H1 (cell line): Measurements from ENCODE around the gene DACT1. TPM values are rescaled to one million over a fixed set of nuclear protein-coding genes. Genes with fewer than 3 reads are reported as not detected.

Experiments
- CTCF ChIA-PET: fragments of 300-600 bp; sonication (Branson Sonifier 250); formaldehyde crosslinking; loops from one replicate; lab custom pipeline; 2021; ENCODE audit not compliant: partially characterized antibody; lab: Charles Lee
- POLR2A ChIA-PET: fragments of 300-600 bp; sonication (Branson Sonifier 250); formaldehyde crosslinking; loops from one replicate; lab custom pipeline; 2021; ENCODE audit warnings: inconsistent platforms; ENCODE audit not compliant: partially characterized antibody; lab: Charles Lee
- DNase-seq, 2 experiments: peaks; one replicate each; pipeline versions ENCODE4 v3.0.0 to v3.0.0-alpha.2; 2010 to 2022; ENCODE audit warnings: low spot score in 2 of 2, low read depth in 1 of 2, mixed read lengths in 1 of 2
- FAIRE-seq: peaks from 2 replicates; lab custom pipeline; 2011; peaks lifted over from hg19 to GRCh38; lab: Jason Lieb, UNC
- H2AFZ ChIP-seq: 2 replicates; pipeline ENCODE4 v1.8.1; 2012; ENCODE audit warnings: low read length, inconsistent platforms
- H2AK5ac ChIP-seq: 2 replicates; pipeline ENCODE4 v1.6.1; 2013; ENCODE audit warnings: low read depth, low read length
- H2BK120ac ChIP-seq: replicated peaks from 2 replicates; pipeline ENCODE3; 2013; ENCODE audit warnings: low read depth, low read length, inconsistent platforms
- H2BK12ac ChIP-seq: 2 replicates; pipeline ENCODE4 v1.6.1; 2013; ENCODE audit warnings: low read depth, low read length
- H2BK15ac ChIP-seq: 2 replicates; pipeline ENCODE4 v1.6.1; 2013; ENCODE audit warnings: low read length
- H2BK20ac ChIP-seq: 2 replicates; pipeline ENCODE4 v1.6.1; 2013; ENCODE audit warnings: low read length
- H2BK5ac ChIP-seq: 2 replicates; pipeline ENCODE4 v1.6.1; 2013; ENCODE audit warnings: low read depth, low read length
- H3K14ac ChIP-seq: 2 replicates; pipeline ENCODE4 v1.6.1; 2013; ENCODE audit warnings: inconsistent platforms; ENCODE audit not compliant: insufficient read length
- H3K18ac ChIP-seq: 2 replicates; pipeline ENCODE4 v1.6.1; 2013; ENCODE audit warnings: low read length; ENCODE audit errors: extremely low read depth
- H3K23ac ChIP-seq: 2 replicates; pipeline ENCODE4 v1.6.1; 2013; ENCODE audit warnings: inconsistent platforms; ENCODE audit not compliant: insufficient read length
- H3K23me2 ChIP-seq: 2 replicates; pipeline ENCODE4 v1.6.1; 2013; ENCODE audit warnings: low read depth, low read length
- H3K27ac ChIP-seq: 2 replicates; pipeline ENCODE4 v1.6.1; 2011; ENCODE audit warnings: low read depth, low read length, inconsistent platforms
- H3K27me3 ChIP-seq, 4 experiments: replicated peaks in 1 of 4; 1 replicate in 1 of 4; 2 replicates in 3 of 4; pipeline versions ENCODE4 v1.6.1 to v1.8.1; 2011 to 2013; ENCODE audit warnings: low read length in 3 of 4, mild to moderate bottlenecking in 3 of 4, inconsistent platforms in 2 of 4, mixed read lengths in 2 of 4, moderate library complexity in 1 of 4; ENCODE audit not compliant: control insufficient read depth in 3 of 4, insufficient read depth in 3 of 4; ENCODE audit errors: extremely low read depth in 1 of 4
- H3K36me3 ChIP-seq, 4 experiments: 2 replicates each; pipeline versions ENCODE4 v1.6.1 to v1.8.1; 2011 to 2013; ENCODE audit warnings: mild to moderate bottlenecking in 4 of 4, low read length in 3 of 4, moderate library complexity in 2 of 4, control low read depth in 1 of 4, inconsistent platforms in 1 of 4; ENCODE audit not compliant: insufficient read depth in 4 of 4, control insufficient read depth in 2 of 4
- H3K4ac ChIP-seq: replicated peaks from 2 replicates; pipeline ENCODE3; 2013; ENCODE audit warnings: low read length, low read depth, mixed read lengths, inconsistent platforms; ENCODE audit not compliant: insufficient read length
- H3K4me1 ChIP-seq, 4 experiments: replicated peaks in 1 of 4; 1 replicate in 1 of 4; 2 replicates in 3 of 4; pipeline versions ENCODE4 v1.6.1 to v1.8.1; 2011 to 2013; ENCODE audit warnings: low read length in 3 of 4, inconsistent platforms in 2 of 4, mixed read lengths in 1 of 4; ENCODE audit not compliant: insufficient read depth in 4 of 4, control insufficient read depth in 3 of 4
- H3K4me2 ChIP-seq, 2 experiments: 2 replicates each; pipeline versions ENCODE4 v1.6.1 to v1.8.1; 2011 to 2013; ENCODE audit warnings: low read depth in 2 of 2, low read length in 2 of 2, control low read depth in 1 of 2, inconsistent platforms in 1 of 2, mild to moderate bottlenecking in 1 of 2; ENCODE audit not compliant: insufficient read depth in 1 of 2
- H3K4me3 ChIP-seq, 4 experiments: fragments of 200-600, 300-600 bp in 1 of 4; sonication (generic), shearing (Covaris generic), sonication (Bioruptor Twin) in 1 of 4; 2 replicates each; pipeline versions ENCODE4 v1.5.1 to v1.8.1; 2011 to 2016; ENCODE audit warnings: low read length in 4 of 4, low read depth in 3 of 4, control low read depth in 2 of 4, inconsistent platforms in 2 of 4, mild to moderate bottlenecking in 2 of 4, mixed read lengths in 1 of 4, moderate library complexity in 1 of 4; ENCODE audit not compliant: insufficient read depth in 2 of 4; ENCODE audit errors: extremely low read depth in 1 of 4
- H3K56ac ChIP-seq: replicated peaks from 2 replicates; pipeline ENCODE3; 2013; ENCODE audit warnings: low read depth, mild to moderate bottlenecking, mixed read lengths, low read length, inconsistent platforms; ENCODE audit not compliant: insufficient read length
- H3K79me1 ChIP-seq: 2 replicates; pipeline ENCODE4 v1.6.1; 2013; ENCODE audit warnings: low read depth, low read length, control low read depth
- H3K79me2 ChIP-seq, 2 experiments: 2 replicates each; pipeline versions ENCODE4 v1.6.1 to v1.8.1; 2012 to 2013; ENCODE audit warnings: low read length in 2 of 2, mild to moderate bottlenecking in 2 of 2, inconsistent platforms in 1 of 2; ENCODE audit not compliant: insufficient read depth in 2 of 2, control insufficient read depth in 1 of 2
- H3K9ac ChIP-seq, 4 experiments: replicated peaks in 1 of 4; 1 replicate in 1 of 4; 2 replicates in 3 of 4; pipeline versions ENCODE4 v1.6.1 to v1.8.1; 2011 to 2013; ENCODE audit warnings: low read depth in 3 of 4, low read length in 3 of 4, control low read depth in 2 of 4, mild to moderate bottlenecking in 2 of 4, moderate library complexity in 2 of 4, inconsistent platforms in 1 of 4; ENCODE audit errors: extremely low read depth in 1 of 4
- H3K9me3 ChIP-seq, 2 experiments: 2 replicates each; pipeline versions ENCODE4 v1.6.1 to v1.8.1; 2012 to 2013; ENCODE audit warnings: mild to moderate bottlenecking in 2 of 2, moderate library complexity in 2 of 2, control low read depth in 1 of 2, inconsistent platforms in 1 of 2, low read depth in 1 of 2, low read length in 1 of 2, mixed read lengths in 1 of 2; ENCODE audit not compliant: insufficient read depth in 2 of 2
- H4K20me1 ChIP-seq, 2 experiments: replicated peaks in 1 of 2; 2 replicates each; pipeline versions ENCODE3 to v1.8.1; 2011 to 2013; ENCODE audit warnings: inconsistent platforms in 2 of 2, low read length in 2 of 2, mild to moderate bottlenecking in 1 of 2; ENCODE audit not compliant: insufficient read depth in 2 of 2, control insufficient read depth in 1 of 2
- H4K5ac ChIP-seq: 2 replicates; pipeline ENCODE4 v1.6.1; 2013; ENCODE audit warnings: low read length, low read depth, mixed read lengths, inconsistent platforms; ENCODE audit not compliant: insufficient read length
- H4K8ac ChIP-seq: 2 replicates; pipeline ENCODE4 v1.8.0; 2013; ENCODE audit warnings: mild to moderate bottlenecking, moderate library complexity, low read length, inconsistent platforms; ENCODE audit not compliant: insufficient read depth; ENCODE audit errors: extremely low read depth
- H4K91ac ChIP-seq: replicated peaks from 2 replicates; pipeline ENCODE3; 2013; ENCODE audit warnings: low read length, mixed read lengths, inconsistent platforms; ENCODE audit not compliant: insufficient read length
- ASH2L ChIP-seq: fragments of 200-600, 300-600 bp; sonication (generic); IDR thresholded peaks from one replicate; pipeline ENCODE4 v1.7.1; 2017; ENCODE audit warnings: low read length
- CBX8 ChIP-seq: fragments of 300-800, 300-1000 bp; sonication (generic); IDR thresholded peaks from 2 replicates; pipeline ENCODE4 v1.7.1; 2016; ENCODE audit warnings: low read depth, low read length, borderline replicate concordance
- CREB1 ChIP-seq: IDR thresholded peaks from 2 replicates; pipeline ENCODE4 v1.6.1; 2012; ENCODE audit warnings: inconsistent platforms
- FOSL1 ChIP-seq: IDR thresholded peaks from 2 replicates; pipeline ENCODE4 v1.6.1; 2011; ENCODE audit warnings: mild to moderate bottlenecking, low read depth, low read length, moderate library complexity; ENCODE audit not compliant: insufficient read depth
- GTF2F1 ChIP-seq: IDR thresholded peaks from 2 replicates; pipeline ENCODE4 v1.6.1; 2012; ENCODE audit warnings: low read depth, low read length, improper control_type of control experiment, borderline replicate concordance
- NRF1 ChIP-seq: IDR thresholded peaks from 2 replicates; pipeline ENCODE4 v1.6.1; 2011; ENCODE audit warnings: mild to moderate bottlenecking, low read depth, low read length, improper control_type of control experiment
- RBBP5 ChIP-seq: IDR thresholded peaks from 2 replicates; pipeline ENCODE4 v1.7.1; 2012; ENCODE audit warnings: low read depth, mild to moderate bottlenecking, inconsistent platforms, low read length, moderate library complexity, borderline replicate concordance
- RNF2 ChIP-seq: fragments of 200-900, 300-1000 bp; sonication (generic); IDR thresholded peaks from 2 replicates; pipeline ENCODE4 v1.7.1; 2016; ENCODE audit warnings: borderline replicate concordance, low read depth, mild to moderate bottlenecking, antibody characterized with exemption, low read length; ENCODE audit not compliant: poor library complexity, severe bottlenecking; ENCODE audit errors: missing control alignments
- WGBS, 2 experiments: shearing (Covaris generic) in 1 of 2; methylation state at CpG; one replicate each; pipeline versions ENCODE4 v1.1.6 to v1.1.7; 2013 to 2015; ENCODE audit warnings: low lambda C conversion rate in 2 of 2, mixed read lengths in 2 of 2, inconsistent platforms in 1 of 2, low coverage in 1 of 2, missing lambda C conversion rate in 1 of 2; ENCODE audit not compliant: insufficient replicate concordance in 2 of 2, insufficient coverage in 1 of 2, insufficient read length in 1 of 2; ENCODE audit errors: extremely low coverage in 1 of 2, missing lambda C conversion rate in 1 of 2; 5-methylcytosine and 5-hydroxymethylcytosine counted together
- polyA plus RNA-seq, 7 experiments: library from polyadenylated mRNA; depleted of rRNA in 3 of 7; stranded (reverse) in 5 of 7; unstranded in 2 of 7; fragments of >200 nt in 5 of 7; fragments of 200-250 nt in 2 of 7; gene quantifications; 1 replicate in 5 of 7; 2 replicates in 1 of 7; 4 replicates in 1 of 7; pipeline versions ENCODE4 v1.2.1 to v1.2.3, GENCODE V29; 2011 to 2013; ENCODE audit warnings: missing spikeins in 2 of 7, mixed read lengths in 2 of 7
- total RNA-seq: library from RNA; stranded (reverse); fragmentation: NEBNext Ultra II Directional; extraction: Animal tissue kit (Norgen Biotek cat#: 25700); gene quantifications from 2 replicates; pipeline ENCODE4 v1.2.1, GENCODE V29; 2021
- TF ChIP-seq, protein P1 (sequence below): IDR thresholded peaks from 2 replicates; pipeline ENCODE4 v1.6.1; 2012; ENCODE audit warnings: inconsistent platforms

DACT1 gene
- total and polyA plus RNA-seq, 2 of the 8 experiments (the other 6 are each of a cell fraction or from before 2014, with no cell fraction given), result 3.2 to 29.8 TPM

DNA sequence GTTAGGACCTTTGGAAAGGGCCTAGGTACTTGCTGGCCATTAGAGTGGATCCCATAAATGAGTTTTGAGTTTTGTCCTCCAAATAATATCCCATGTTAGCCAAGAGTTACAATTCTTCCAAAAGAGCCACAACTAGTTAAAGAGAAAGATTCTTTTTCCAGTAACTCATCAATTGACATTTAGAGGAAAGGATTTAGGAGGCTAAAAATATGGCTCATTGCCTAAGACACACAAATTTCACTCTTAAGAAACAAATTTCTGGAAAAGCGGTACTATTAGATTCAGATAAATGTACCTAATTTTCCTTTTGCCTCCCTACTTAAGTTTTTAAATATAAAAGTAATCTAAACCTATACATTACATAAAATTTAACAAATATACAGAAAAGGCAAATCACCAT, 21.3 kb downstream of the DACT1 start:
- H2BK120ac ChIP-seq, result no peak overlapping the region
- no peak overlapping the region for H4K8ac ChIP-seq
- ChIA-PET CTCF (interaction anchor here (5.7 kb wide), 1 partner anchor 18 kb away, joined by 34 read pairs; no protein-coding TSS in a partner anchor), POLR2A (no interaction called here)
- no peak overlapping the region for H3K27ac ChIP-seq
- H3K4me1 ChIP-seq, result peaks cover 0 to 4% (median 0%) of the 10 kb centered on the region in 4 experiments; a peak in 3 of 7 replicates
- WGBS, 2 experiments, result 96% methylated on average over 1 of the region's 1 CpG; no CpG with 5 or more reads in 1 of the 2 experiments
- no peak overlapping the region for H2BK5ac ChIP-seq
- H3K56ac ChIP-seq, result no peak overlapping the region
- no peak overlapping the region for H3K4ac ChIP-seq
- no peak overlapping the region for H3K9ac ChIP-seq
- no peaks in the 10 kb centered on the region for H3K36me3 ChIP-seq
- no peak overlapping the region for H2AFZ ChIP-seq
- H3K14ac ChIP-seq, result no peak overlapping the region
- no peak overlapping the region for H3K18ac ChIP-seq
- no peak overlapping the region for H2BK15ac ChIP-seq
- no peak overlapping the region for H3K4me2 ChIP-seq
- no peaks in the 10 kb centered on the region for H4K20me1 ChIP-seq
- DNase-seq (no peak), FAIRE-seq (no peak)
- H3K9me3 ChIP-seq, result no peaks in the 10 kb centered on the region
- H3K23me2 ChIP-seq, result no peaks in the 10 kb centered on the region
- H2AK5ac ChIP-seq, result no peak overlapping the region
- no peak overlapping the region for H2BK12ac ChIP-seq
- H3K23ac ChIP-seq, result no peak overlapping the region
- H2BK20ac ChIP-seq, result no peak overlapping the region
- H3K27me3 ChIP-seq, result no peaks in the 10 kb centered on the region
- no peak overlapping the region for H4K91ac ChIP-seq
- H3K79me1 ChIP-seq, result no peaks in the 10 kb centered on the region
- no peak overlapping the region for H3K4me3 ChIP-seq
- no peak overlapping the region for H4K5ac ChIP-seq
- H3K79me2 ChIP-seq, result no peaks in the 10 kb centered on the region
- TF ChIP-seq CBX8 (no peak), FOSL1 (no peak), ASH2L (no peak), CREB1 (no peak), NRF1 (no peak), RNF2 (no peak), RBBP5 (no peak), GTF2F1 (no peak)
- TF ChIP-seq, protein P1, sequence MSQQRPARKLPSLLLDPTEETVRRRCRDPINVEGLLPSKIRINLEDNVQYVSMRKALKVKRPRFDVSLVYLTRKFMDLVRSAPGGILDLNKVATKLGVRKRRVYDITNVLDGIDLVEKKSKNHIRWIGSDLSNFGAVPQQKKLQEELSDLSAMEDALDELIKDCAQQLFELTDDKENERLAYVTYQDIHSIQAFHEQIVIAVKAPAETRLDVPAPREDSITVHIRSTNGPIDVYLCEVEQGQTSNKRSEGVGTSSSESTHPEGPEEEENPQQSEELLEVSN, result no peak
